Stomach (tissue), 4 donors: ENCODE data around the gene HDAC9.

Experiments used
- EP300 ChIP-seq: sonication (generic); formaldehyde crosslinking; IDR thresholded peaks from one replicate; pipeline ENCODE4 v1.6.1; 2017; ENCODE audit warnings: antibody characterized with exemption
- POLR2A ChIP-seq, 4 donors: fragments of 450-650 bp; IDR thresholded peaks; one replicate each; pipeline ENCODE4 v1.6.1; 2016; ENCODE audit warnings: antibody characterized with exemption in 4 of 4, control low read depth in 2 of 4, mild to moderate bottlenecking in 1 of 4, moderate library complexity in 1 of 4
- POLR2AphosphoS5 ChIP-seq, 3 donors: sonication (generic); formaldehyde crosslinking; IDR thresholded peaks; one replicate each; pipeline ENCODE4 v1.6.1; 2016; ENCODE audit warnings: antibody characterized with exemption in 3 of 3
- TF ChIP-seq, protein P1 (sequence below), 7 experiments: fragments of 450-650 bp in 4 of 7; fragments of 200-600 bp in 3 of 7; sonication (generic) in 3 of 7; IDR thresholded peaks; one replicate each; pipeline ENCODE4 v1.5.1; 2016 to 2019; ENCODE audit warnings: antibody characterized with exemption in 7 of 7, control low read depth in 2 of 7, mild to moderate bottlenecking in 1 of 7

DNA sequence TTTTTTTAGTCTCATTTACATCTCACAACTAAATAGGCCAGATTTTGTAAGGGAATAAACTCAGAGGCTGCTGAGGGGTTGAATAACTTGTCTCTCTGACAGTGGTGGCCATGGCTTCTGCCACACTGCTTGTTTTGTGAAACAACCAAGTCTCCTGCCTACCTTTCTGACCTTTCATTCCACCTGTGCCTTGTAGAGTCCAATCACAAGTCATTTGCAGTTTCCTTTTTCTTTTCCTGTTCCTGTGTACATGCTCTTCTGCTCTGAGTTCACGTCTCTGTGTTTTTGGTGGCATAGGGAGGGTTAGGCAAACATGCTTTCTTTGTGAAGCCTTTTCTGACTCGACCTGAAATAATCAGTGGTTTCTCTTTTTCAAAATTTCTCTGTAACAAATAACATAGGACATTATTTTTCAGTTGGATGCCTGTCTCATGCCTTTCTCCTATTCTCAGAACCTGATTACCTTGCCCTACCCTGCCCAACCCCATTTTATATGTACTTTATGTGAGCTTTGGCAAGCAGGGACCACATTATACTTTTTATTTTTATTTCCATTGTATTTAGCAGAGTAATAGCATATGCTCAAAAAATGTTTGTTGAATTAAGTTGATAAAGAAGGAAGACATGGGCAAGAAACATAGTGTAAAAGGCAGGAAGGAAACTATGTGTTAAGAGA, 81.7 kb downstream of the HDAC9 start:
- TF ChIP-seq, protein P1, sequence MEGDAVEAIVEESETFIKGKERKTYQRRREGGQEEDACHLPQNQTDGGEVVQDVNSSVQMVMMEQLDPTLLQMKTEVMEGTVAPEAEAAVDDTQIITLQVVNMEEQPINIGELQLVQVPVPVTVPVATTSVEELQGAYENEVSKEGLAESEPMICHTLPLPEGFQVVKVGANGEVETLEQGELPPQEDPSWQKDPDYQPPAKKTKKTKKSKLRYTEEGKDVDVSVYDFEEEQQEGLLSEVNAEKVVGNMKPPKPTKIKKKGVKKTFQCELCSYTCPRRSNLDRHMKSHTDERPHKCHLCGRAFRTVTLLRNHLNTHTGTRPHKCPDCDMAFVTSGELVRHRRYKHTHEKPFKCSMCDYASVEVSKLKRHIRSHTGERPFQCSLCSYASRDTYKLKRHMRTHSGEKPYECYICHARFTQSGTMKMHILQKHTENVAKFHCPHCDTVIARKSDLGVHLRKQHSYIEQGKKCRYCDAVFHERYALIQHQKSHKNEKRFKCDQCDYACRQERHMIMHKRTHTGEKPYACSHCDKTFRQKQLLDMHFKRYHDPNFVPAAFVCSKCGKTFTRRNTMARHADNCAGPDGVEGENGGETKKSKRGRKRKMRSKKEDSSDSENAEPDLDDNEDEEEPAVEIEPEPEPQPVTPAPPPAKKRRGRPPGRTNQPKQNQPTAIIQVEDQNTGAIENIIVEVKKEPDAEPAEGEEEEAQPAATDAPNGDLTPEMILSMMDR (IDR thresholded peaks at IDR 0.05): no peak
- no peak for TF ChIP-seq EP300
- TF ChIP-seq POLR2A (IDR thresholded peaks at IDR 0.05): no peak
- TF ChIP-seq POLR2AphosphoS5 (IDR thresholded peaks at IDR 0.05): no peak
